GM21529 (cell line): Measurements from ENCODE around the gene ACACA.

Source experiments
- ATAC-seq: cut with Tn5 transposase; IDR thresholded peaks from one replicate; pipeline ENCODE4 v1.9.1; 2021; ENCODE audit not compliant: unreplicated experiment

The ACACA gene

GRCh38 chr17:37051833-37052232 is 354.8 kb downstream of the ACACA start:
- no peak for ATAC-seq

- no peak for ATAC-seq
Measured at GRCh38 chr17:37051381-37051780, 355.3 kb downstream of the ACACA start.

GRCh38 chr17:37050920-37051319 is 355.7 kb downstream of the ACACA start:
- no peak for ATAC-seq

- no peak for ATAC-seq
Measured at GRCh38 chr17:37048811-37049210, 357.8 kb downstream of the ACACA start.

GRCh38 chr17:37047631-37048104 is 359.0 kb downstream of the ACACA start:
- no peak for ATAC-seq

GRCh38 chr17:37045351-37045922 is 361.2 kb downstream of the ACACA start:
- no peak for ATAC-seq

GRCh38 chr17:37043201-37043600 is 363.4 kb downstream of the ACACA start:
- no peak for ATAC-seq

GRCh38 chr17:37041932-37042331 is 364.7 kb downstream of the ACACA start:
- ATAC-seq = no peak

GRCh38 chr17:37039269-37039668 is 367.4 kb downstream of the ACACA start:
- no peak for ATAC-seq

- no peak for ATAC-seq
Measured at GRCh38 chr17:37037590-37038155, 369.0 kb downstream of the ACACA start.
